DLD1 (cell line): ENCODE measurements around the gene CEMIP2.

Experiments
- in situ Hi-C: cut with HindIII; loops from 2 replicates; pipeline ENCODE4 v1.10.0; 2017; ENCODE audit warnings: low sequenced_read_pairs

Gene CEMIP2

GRCh38 chr9:71770170-71770569, 1.9 kb upstream of the CEMIP2 start:
- in situ Hi-C loops = no loop called here

GRCh38 chr9:71769175-71770161, 1.2 kb upstream of the CEMIP2 start:
- in situ Hi-C loops = no loop called here

DNA sequence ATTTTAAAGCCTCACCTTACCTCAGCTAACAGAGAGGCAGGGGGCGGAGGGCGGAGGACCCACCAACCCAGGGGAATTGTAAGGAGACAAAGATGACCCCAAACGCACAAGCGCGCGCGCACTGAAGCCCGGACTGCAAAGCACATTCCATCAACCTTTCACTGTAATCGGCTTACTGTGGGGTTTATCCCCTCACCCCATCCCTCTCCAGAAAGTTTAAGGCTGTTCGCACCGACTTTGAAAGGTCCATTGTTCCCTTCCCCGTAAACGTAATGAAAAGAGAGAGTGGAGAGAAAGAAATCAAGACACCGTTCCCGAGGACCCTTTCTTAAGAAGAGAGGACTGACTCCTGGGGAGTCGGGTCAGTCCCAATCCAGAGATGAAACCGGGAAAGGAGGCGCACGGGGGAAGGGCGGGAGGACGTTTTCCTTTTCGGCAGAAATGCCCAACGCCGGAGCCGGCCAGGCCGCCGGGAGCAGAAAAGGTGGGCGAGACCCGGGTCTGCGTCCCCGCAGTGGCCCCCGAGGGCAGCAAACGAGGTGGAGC, 464 bp downstream of the CEMIP2 start:
- in situ Hi-C loops = no loop called here

DNA sequence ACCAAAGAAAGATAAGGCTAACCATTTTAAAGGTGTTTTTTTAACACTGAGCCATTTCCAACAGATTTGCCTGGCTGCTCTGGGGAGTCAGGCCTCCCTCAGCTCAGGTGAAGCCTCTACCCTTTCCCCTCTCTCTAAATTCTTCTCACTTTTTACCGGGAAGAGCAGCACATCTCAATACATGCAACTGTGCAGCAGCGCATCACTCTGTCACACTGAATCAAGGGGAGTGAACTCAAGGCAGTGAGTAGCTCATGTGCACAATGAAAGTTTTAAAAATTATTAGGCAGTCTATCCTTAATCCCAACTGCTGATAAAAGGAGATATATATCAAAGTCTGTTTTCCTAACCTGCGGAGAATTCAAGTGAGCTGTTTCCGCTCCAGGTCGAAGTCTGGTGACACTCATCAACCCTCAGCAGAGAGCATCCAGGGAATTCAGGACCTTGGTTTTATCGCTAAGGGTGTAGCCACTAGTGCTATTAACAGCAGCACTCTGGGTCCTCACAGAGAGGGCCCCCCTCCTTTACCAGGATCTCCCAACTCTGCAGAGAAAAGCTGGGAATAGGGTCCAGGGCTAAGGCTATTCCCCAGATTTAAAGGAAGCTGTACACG, 1.0 kb downstream of the CEMIP2 start:
- in situ Hi-C loops = no loop called here

- in situ Hi-C loops = no loop called here
Observed at GRCh38 chr9:71766663-71767062, 1.6 kb downstream of the CEMIP2 start.

GRCh38 chr9:71765693-71766092, 2.6 kb downstream of the CEMIP2 start:
- in situ Hi-C loops = no loop called here

GRCh38 chr9:71764891-71765290, 3.4 kb downstream of the CEMIP2 start:
- in situ Hi-C loops = no loop called here

GRCh38 chr9:71764463-71764862, 3.9 kb downstream of the CEMIP2 start:
- in situ Hi-C loops = no loop called here

GRCh38 chr9:71763832-71764231, 4.5 kb downstream of the CEMIP2 start:
- in situ Hi-C loops = no loop called here

GRCh38 chr9:71762900-71763653, 5.2 kb downstream of the CEMIP2 start:
- in situ Hi-C loops = no loop called here

GRCh38 chr9:71761938-71762353, 6.4 kb downstream of the CEMIP2 start:
- in situ Hi-C loops = no loop called here

DNA sequence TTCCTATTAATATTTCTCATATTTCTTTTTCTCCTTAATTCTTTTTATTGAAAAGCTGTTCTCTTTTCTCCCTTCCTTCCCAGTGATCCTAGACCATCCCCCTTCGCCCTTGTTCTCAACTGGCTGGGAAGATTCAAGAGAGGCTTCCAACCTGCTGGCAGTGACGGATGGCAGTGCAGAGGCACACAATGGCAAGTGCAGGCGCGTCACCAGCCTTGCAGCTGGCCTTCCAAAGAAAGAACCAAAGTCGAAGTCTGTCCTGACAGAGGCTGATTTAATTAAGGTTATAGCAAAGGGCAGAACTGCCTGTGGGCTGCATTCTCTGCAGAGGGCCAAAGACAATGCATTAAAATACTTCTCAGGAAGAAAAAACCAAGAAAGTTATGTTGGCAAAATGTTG, 7.4 kb downstream of the CEMIP2 start:
- in situ Hi-C loops = no loop called here

- in situ Hi-C loops = no loop called here
Observed at GRCh38 chr9:71758785-71759184, 9.5 kb downstream of the CEMIP2 start.

DNA sequence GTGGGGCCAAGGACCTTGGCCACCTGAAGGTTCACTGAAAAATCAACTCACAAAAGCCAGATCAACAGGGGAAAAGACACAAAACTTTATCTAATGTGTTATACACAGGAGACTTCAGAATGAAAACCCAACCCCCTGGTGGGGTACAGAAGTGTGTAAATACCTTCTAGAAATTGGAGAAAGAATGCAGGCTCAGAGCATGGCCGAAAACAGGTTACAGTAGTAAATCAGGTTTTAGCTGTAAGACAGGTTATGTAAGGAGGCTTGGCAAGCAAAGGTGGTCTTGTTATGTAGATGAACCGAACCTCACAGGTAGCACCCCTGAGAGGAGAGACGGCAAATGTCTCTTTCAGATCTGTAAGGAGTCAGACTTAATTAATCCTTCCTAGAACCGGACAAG, 10.0 kb downstream of the CEMIP2 start:
- in situ Hi-C loops = no loop called here

DNA sequence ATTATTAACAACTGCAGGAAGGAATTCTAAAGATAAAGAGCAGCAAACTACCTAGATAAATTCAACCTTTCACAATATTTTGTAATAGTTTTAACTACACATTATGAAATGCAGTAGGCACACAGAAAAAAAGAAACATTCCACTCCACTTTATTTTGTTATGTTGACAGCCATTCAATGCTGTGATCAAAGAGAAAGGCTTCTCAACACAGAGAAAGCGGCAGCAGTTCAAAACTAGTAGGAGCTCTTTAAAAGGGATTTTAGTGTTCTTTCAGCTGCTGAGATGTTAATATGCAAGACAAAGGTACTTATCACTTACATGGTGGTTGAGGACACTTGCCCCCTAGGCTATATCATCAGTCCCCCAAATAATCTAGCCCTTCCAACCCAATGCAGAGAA, 11.6 kb downstream of the CEMIP2 start:
- in situ Hi-C loops = no loop called here

DNA sequence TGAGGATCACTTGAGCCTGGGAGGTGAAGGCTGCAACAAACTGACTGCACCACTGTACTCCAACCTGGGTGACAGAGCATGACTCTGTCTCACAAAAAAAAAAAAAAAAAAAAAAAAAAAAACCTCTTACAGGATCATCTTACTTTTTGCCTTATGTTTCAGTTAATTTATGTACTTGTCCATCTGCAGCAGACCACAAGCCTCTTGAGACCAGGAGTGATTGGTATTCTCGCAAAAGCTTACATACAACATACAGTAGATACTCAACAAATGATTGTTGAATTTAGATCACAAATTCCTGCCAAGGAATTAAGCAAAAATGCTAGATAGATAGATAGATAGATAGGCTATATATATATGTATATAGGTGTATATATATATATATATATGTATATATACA, 12.4 kb downstream of the CEMIP2 start:
- in situ Hi-C loops = no loop called here

DNA sequence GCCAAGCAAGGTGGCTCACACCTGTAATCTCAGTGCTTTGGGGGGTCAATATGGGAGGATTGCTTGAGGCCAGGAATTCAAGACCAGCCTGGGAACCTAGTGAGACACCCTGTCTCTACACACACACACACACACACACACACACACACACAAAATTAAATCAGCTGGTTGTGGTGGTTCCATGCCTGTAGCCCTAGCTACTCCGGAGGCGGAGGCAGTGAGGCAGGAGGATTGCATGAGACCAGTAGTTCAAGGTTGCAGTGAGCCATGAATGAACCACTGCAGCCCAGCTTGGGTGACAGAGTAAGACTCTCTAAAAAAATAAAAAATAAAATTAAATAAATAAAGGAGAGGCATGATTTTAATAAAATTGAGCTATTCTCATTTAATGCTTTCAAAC, 13.1 kb downstream of the CEMIP2 start:
- in situ Hi-C loops = no loop called here

GRCh38 chr9:71754151-71754550, 14.2 kb downstream of the CEMIP2 start:
- in situ Hi-C loops = no loop called here

DNA sequence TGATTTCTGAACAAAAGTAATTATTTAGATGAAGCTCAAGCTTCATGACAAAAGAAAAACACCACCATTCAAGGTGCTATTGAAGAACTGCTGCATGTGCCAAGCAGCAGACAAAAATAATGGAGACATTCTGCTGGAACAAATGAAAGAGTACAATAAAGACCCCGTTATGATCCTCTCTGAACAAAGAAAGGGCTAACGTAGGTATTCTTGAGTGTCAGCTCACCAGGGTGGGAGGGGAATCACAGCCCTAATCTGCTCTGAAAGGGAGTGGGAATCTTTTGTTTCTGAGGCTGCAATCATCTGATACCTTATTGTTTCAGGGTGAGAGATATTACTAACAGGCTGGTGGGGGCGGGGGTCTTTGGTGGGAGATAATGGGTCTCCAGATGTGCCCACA, 15.4 kb downstream of the CEMIP2 start:
- in situ Hi-C loops = no loop called here

DNA sequence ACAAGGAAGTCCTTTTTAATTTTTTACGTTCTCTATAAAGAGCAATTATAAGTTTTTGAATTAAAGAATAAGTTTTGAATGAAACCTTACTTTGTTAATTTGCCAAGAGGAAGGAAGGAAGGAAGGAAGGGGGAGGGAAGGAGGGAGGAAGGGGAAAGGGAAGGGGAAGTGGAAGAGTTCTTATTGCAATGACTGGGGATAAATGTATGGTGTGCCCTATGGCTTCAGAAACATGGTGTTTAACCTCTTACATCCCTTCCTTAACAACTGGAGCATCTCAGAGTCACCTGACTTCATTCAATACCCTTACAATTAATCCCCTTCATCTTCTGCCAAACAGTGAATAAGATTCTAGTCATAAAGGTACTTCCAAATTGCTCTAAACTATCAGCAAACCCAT, 16.0 kb downstream of the CEMIP2 start:
- in situ Hi-C loops = no loop called here

DNA sequence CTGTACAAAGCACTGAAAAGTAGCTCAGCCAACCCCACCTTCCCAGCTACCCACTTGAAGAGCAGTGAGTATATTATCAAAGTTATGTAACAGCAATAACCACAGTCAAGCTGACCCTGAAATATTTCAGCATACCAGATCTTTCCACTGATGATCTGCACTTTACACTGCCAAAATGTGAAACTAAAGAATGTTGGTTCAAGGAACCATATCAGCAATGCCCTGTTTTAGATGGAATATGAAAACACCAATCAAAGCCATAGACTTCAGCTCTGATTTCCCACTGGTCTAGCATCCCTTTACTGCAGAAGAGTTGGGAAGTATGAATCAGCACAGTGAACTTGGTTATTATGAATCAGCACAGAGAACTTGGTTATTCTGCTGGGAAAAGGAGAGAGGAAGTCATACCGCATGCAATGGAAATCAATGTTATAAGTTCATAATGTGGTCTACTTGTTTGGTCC, 20.0 kb downstream of the CEMIP2 start:
- in situ Hi-C loops = no loop called here
